GM19438 (cell line): ENCODE measurements around the gene PDYN.

Experiments
- ATAC-seq: cut with Tn5 transposase; IDR thresholded peaks from one replicate; pipeline ENCODE4 v1.9.1; 2021; ENCODE audit warnings: low read depth; ENCODE audit not compliant: unreplicated experiment

Gene PDYN

GRCh38 chr20:1937316-1937976 lies 56.4 kb downstream of the PDYN start:
- no peak for ATAC-seq

GRCh38 chr20:1935696-1936366 lies 58.0 kb downstream of the PDYN start:
- no peak for ATAC-seq

GRCh38 chr20:1934721-1935573 lies 58.9 kb downstream of the PDYN start:
- ATAC-seq = no peak

GRCh38 chr20:1934156-1934555 lies 59.7 kb downstream of the PDYN start:
- no peak for ATAC-seq

GRCh38 chr20:1933465-1933870 lies 60.4 kb downstream of the PDYN start:
- ATAC-seq = no peak

GRCh38 chr20:1932971-1933370 lies 60.9 kb downstream of the PDYN start:
- no peak for ATAC-seq

- ATAC-seq = no peak
Observed at GRCh38 chr20:1931830-1932229, 62.0 kb downstream of the PDYN start.

GRCh38 chr20:1930165-1930564 lies 63.7 kb downstream of the PDYN start:
- no peak for ATAC-seq

GRCh38 chr20:1929460-1929859 lies 64.4 kb downstream of the PDYN start:
- no peak for ATAC-seq

- ATAC-seq = no peak
Observed at GRCh38 chr20:1928782-1929181, 65.1 kb downstream of the PDYN start.
